Sigmoid colon (tissue), 3 donors: Measurements from ENCODE around the gene LHFPL6.

Experiments
- CTCF ChIP-seq, 4 experiments: fragments of 450-650 bp in 3 of 4; fragments of 200-600 bp in 1 of 4; IDR thresholded peaks; one replicate each; pipeline ENCODE4 v1.5.1; 2016 to 2019; ENCODE audit warnings: antibody characterized with exemption in 4 of 4, mild to moderate bottlenecking in 3 of 4, moderate library complexity in 2 of 4
- POLR2A ChIP-seq, 2 donors: fragments of 450-650 bp; IDR thresholded peaks; one replicate each; pipeline ENCODE4 v1.6.1; 2016; ENCODE audit warnings: antibody characterized with exemption in 2 of 2, mild to moderate bottlenecking in 2 of 2, moderate library complexity in 2 of 2

DNA sequence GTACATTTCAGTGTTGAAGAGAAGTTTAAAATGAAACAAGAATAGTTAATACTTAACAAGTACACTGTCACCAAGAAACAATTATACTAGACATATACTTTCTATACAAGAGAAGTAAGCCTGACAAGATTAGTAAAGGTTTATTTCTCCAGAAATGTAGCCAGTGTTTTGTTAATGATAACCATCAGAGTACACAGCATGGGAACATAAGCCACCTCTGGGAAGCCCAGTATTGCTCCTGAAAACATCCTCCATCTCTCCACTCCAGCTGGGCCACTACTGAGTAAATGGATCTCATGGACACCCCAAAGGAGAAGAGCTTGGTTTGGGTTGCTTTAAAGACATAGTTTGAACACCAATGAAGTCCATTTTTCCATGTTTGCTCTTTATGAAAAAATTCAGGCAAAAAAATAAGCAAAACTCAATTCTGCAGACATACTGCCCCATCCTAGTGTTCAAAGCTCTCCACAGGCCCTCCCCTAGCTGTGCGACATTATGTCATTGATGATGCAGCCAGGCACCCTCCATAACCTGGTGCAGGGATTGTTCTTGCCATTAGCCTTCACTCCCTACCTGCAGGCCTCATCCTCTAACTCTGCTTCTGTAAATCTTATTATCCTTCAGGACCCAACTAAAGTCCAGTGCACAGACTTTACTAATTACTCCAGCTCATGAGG lies 61.9 kb downstream of the LHFPL6 start:
- TF ChIP-seq CTCF (IDR thresholded peaks at IDR 0.05) (no peak), POLR2A (IDR thresholded peaks at IDR 0.05) (no peak)
